HG03097 (cell line): ENCODE data around the gene PAQR5.
"Not testable (repeated sequence)": the region's sequence is repeated elsewhere in the genome, so short reads cannot be mapped to it uniquely, and the experiment has no call there.

ENCODE experiments used
- ATAC-seq: cut with Tn5 transposase; IDR thresholded peaks from one replicate; pipeline ENCODE4 v1.9.1; 2021; ENCODE audit not compliant: unreplicated experiment, low FRiP score

PAQR5 gene

GRCh38 chr15:69346112-69346511 is 47.4 kb downstream of the PAQR5 start:
- no peak for ATAC-seq

GRCh38 chr15:69351333-69351732 is 52.6 kb downstream of the PAQR5 start:
- no peak for ATAC-seq

GRCh38 chr15:69351884-69352283 is 53.2 kb downstream of the PAQR5 start:
- no peak for ATAC-seq

GRCh38 chr15:69357773-69358771 is 59.4 kb downstream of the PAQR5 start:
- no peak for ATAC-seq

GRCh38 chr15:69358850-69359249 is 60.1 kb downstream of the PAQR5 start:
- ATAC-seq = no peak

GRCh38 chr15:69359722-69360121 is 61.0 kb downstream of the PAQR5 start:
- ATAC-seq = no peak

- ATAC-seq = no peak
Measured at GRCh38 chr15:69360642-69361041, 61.9 kb downstream of the PAQR5 start.

- ATAC-seq = no peak
Measured at GRCh38 chr15:69367236-69367635, 68.5 kb downstream of the PAQR5 start.

- no peak for ATAC-seq
Measured at GRCh38 chr15:69369631-69370030, 70.9 kb downstream of the PAQR5 start.

GRCh38 chr15:69373406-69373805 is 74.7 kb downstream of the PAQR5 start:
- ATAC-seq = no peak

GRCh38 chr15:69375151-69375790 is 76.6 kb downstream of the PAQR5 start:
- no peak for ATAC-seq

- no peak for ATAC-seq
Measured at GRCh38 chr15:69377216-69377970, 78.7 kb downstream of the PAQR5 start.

GRCh38 chr15:69380100-69380725 is 81.5 kb downstream of the PAQR5 start:
- no peak for ATAC-seq

GRCh38 chr15:69380726-69381105 is 82.0 kb downstream of the PAQR5 start:
- no peak for ATAC-seq

- ATAC-seq = not testable (repeated sequence)
Measured at GRCh38 chr15:69382176-69382575, 83.5 kb downstream of the PAQR5 start.

GRCh38 chr15:69384066-69384465 is 85.4 kb downstream of the PAQR5 start:
- ATAC-seq = not testable (repeated sequence)

GRCh38 chr15:69384626-69385598 is 86.2 kb downstream of the PAQR5 start:
- ATAC-seq = no peak

GRCh38 chr15:69385831-69386230 is 87.1 kb downstream of the PAQR5 start:
- ATAC-seq = no peak

GRCh38 chr15:69386284-69386683 is 87.6 kb downstream of the PAQR5 start:
- no peak for ATAC-seq
